Stimulated activated CD8-positive, alpha-beta memory T cell treated with anti-CD3 and anti-CD28 coated beads, Interleukin-4, amount 100 ng/mL, for 4 hours (primary cell): ENCODE data around the gene EYA2.
"Not testable (repeated sequence)": the region's sequence is repeated elsewhere in the genome, so short reads cannot be mapped to it uniquely, and the experiment has no call there.

Source experiments
- DNase-seq, 2 donors: peaks; one replicate each; pipeline ENCODE4 v3.0.0-alpha.2; 2020; ENCODE audit warnings: low read depth in 2 of 2, low spot score in 1 of 2

EYA2 gene

GRCh38 chr20:46895906-46896242, 1.2 kb downstream of the EYA2 start:
- no peak for DNase-seq

GRCh38 chr20:46897328-46897880, 2.8 kb downstream of the EYA2 start:
- DNase-seq = no peak

- DNase-seq = no peak
Measured at GRCh38 chr20:46898423-46898822, 3.8 kb downstream of the EYA2 start.

- no peak for DNase-seq
Measured at GRCh38 chr20:46899621-46900020, 5.0 kb downstream of the EYA2 start.

GRCh38 chr20:46900086-46900485, 5.4 kb downstream of the EYA2 start:
- no peak for DNase-seq

- DNase-seq = no peak
Measured at GRCh38 chr20:46900826-46901225, 6.2 kb downstream of the EYA2 start.

- DNase-seq = no peak
Measured at GRCh38 chr20:46901638-46902037, 7.0 kb downstream of the EYA2 start.

GRCh38 chr20:46903256-46903655, 8.6 kb downstream of the EYA2 start:
- no peak for DNase-seq

GRCh38 chr20:46903937-46904336, 9.3 kb downstream of the EYA2 start:
- no peak for DNase-seq

GRCh38 chr20:46905364-46906125, 10.9 kb downstream of the EYA2 start:
- no peak for DNase-seq

- DNase-seq = no peak
Measured at GRCh38 chr20:46913329-46914044, 18.8 kb downstream of the EYA2 start.

GRCh38 chr20:46914789-46915379, 20.2 kb downstream of the EYA2 start:
- DNase-seq = no peak

- no peak for DNase-seq
Measured at GRCh38 chr20:46915575-46916257, 21.1 kb downstream of the EYA2 start.

- DNase-seq = no peak
Measured at GRCh38 chr20:46916258-46916603, 21.6 kb downstream of the EYA2 start.

- DNase-seq = no peak
Measured at GRCh38 chr20:46917155-46917554, 22.5 kb downstream of the EYA2 start.

GRCh38 chr20:46920114-46920513, 25.5 kb downstream of the EYA2 start:
- no peak for DNase-seq

GRCh38 chr20:46922841-46923240, 28.2 kb downstream of the EYA2 start:
- not testable (repeated sequence) for DNase-seq

- no peak for DNase-seq
Measured at GRCh38 chr20:46923550-46923949, 28.9 kb downstream of the EYA2 start.

GRCh38 chr20:46928580-46929132, 34.0 kb downstream of the EYA2 start:
- DNase-seq = no peak

GRCh38 chr20:46929902-46930301, 35.3 kb downstream of the EYA2 start:
- no peak for DNase-seq

- DNase-seq = no peak
Measured at GRCh38 chr20:46930640-46931339, 36.1 kb downstream of the EYA2 start.
